HG02852 (cell line): ENCODE results near the gene SCARB1.

Experiments used
- ATAC-seq: cut with Tn5 transposase; IDR thresholded peaks from one replicate; pipeline ENCODE4 v1.9.1; 2021; ENCODE audit warnings: mild to moderate bottlenecking, moderate library complexity; ENCODE audit not compliant: unreplicated experiment

SCARB1 gene

DNA sequence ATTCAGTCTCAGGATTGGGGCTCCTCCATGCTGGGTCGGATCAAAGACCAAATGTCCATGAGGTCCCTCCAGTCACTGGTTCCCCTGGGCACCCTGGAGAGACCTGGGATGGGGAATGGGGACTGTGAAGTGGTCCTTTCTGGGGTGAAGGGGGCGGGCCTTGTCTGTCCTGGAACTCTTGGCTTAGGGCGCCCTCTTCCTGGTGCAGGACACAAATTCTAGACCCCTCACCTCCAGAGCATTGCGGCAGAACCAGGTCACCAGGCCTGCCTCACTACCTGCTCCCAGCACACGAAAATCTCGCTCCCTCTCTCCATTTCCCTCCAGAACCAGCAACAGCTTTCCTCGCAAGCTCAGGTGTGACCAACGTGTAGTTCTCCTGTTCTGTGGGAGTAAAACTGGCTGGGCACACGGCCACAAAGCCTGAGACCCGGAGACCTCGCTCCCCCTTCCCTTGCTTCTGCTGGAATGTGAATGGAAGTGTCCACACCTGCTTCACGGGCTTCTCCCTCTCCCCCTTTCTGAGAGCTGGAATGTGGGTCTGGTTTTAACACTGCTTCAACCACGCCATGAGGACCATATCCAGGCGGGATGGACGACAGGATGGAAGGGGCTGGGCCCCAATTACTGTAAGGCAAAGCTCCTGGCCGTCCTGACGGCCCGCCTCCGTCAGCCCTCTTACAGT lies 112.7 kb downstream of the SCARB1 start:
- no peak for ATAC-seq

DNA sequence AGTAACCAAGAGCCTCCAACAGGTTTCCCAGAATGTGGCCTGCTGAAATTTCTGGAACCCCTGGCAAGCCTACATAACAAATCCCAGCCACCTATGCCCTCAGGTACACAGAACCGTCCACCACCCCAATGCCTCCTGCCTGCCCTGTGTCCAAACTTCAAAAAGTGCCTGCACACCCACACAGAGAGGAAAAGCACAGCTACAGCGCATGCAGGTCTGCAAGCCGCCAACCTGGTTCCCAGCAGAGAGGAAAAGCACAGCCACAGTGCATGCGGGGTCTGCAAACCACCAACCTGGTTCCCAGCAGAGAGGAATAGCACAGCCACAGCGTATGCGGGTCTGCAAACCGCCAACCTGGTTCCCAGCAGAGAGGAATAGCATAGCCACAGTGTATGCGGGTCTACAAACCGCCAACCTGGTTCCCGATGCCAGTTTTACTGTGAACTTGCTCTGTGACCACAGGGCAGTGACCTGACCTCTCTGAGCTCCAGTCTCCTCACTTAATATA lies 113.5 kb downstream of the SCARB1 start:
- no peak for ATAC-seq

GRCh38 chr12:124749725-124750124 lies 113.9 kb downstream of the SCARB1 start:
- ATAC-seq, result no peak

- ATAC-seq, result no peak
Observed at GRCh38 chr12:124747426-124748161, 116.1 kb downstream of the SCARB1 start.

- no peak for ATAC-seq
Observed at GRCh38 chr12:124746649-124747425, 116.8 kb downstream of the SCARB1 start.

DNA sequence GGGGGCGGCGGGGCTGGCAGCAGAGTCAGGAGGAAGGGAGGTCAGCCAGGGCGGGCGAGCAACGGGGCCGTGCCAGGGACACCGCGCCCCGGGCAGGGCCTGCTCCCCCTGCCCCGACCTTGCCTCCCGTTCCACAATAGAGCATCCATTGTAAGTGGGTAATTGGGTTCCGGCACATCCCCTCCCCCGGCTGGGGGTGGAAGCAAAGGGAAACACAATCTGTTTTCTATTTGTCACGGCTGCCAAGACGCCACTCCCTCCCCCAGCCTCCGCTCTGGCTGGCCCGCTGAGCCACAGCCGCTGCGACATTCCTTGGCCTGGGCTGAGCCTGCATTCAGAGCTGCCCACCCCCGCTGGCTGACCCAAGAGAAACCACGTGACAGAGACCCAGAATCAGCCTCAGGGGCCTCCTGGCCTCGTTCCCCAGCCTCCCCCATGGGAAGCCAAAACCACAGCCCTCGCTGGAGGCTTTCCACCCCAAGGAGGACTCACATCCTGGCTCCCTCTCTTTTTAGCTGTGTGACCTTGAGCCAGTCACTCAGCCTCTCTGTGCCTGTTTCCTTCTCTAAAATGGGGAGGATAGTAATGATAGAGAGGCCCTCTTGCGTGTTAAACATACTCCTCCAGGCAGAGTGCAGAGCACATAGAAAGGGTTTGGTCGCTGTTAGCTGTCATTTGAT lies 117.6 kb downstream of the SCARB1 start:
- ATAC-seq, result no peak

DNA sequence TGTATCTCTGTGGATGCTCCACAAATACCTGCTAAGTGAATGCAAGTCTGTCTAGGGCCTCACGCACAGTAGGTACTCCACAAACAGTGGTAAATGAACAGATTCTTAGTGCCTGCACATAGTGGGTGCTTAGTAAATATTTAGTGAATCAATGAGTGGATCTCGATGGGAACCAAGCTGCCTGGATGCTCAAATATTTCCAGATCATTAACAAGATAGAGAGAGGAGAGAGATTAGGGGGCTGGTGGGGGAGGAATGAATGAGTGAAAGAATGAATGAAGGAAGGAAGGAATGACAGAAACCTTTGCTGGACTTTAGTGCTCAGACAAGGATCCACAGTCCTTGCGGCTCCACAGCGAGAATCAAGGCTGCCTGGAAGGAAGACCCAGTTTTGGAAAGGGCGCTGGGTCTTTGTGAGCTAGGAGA lies 118.2 kb downstream of the SCARB1 start:
- ATAC-seq, result no peak

GRCh38 chr12:124744659-124745464 lies 118.8 kb downstream of the SCARB1 start:
- no peak for ATAC-seq

DNA sequence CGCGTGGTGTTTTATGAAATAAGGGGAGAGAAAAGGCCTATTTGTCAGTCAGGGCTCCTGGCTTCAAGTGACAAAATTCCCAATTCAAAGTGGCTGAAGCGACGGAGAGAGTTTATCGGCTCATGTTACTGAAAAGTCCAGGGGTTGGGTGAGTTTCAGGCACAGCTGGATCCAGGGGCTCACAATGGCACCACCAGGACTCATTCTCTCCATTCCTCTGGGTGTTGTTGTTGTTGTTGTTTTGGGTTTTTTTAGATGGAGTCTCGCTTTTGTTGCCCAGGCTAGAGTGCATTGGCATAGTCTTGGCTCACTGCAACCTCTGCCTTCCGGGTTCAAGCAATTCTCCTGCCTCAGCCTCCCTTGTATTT lies 119.4 kb downstream of the SCARB1 start:
- ATAC-seq, result no peak

DNA sequence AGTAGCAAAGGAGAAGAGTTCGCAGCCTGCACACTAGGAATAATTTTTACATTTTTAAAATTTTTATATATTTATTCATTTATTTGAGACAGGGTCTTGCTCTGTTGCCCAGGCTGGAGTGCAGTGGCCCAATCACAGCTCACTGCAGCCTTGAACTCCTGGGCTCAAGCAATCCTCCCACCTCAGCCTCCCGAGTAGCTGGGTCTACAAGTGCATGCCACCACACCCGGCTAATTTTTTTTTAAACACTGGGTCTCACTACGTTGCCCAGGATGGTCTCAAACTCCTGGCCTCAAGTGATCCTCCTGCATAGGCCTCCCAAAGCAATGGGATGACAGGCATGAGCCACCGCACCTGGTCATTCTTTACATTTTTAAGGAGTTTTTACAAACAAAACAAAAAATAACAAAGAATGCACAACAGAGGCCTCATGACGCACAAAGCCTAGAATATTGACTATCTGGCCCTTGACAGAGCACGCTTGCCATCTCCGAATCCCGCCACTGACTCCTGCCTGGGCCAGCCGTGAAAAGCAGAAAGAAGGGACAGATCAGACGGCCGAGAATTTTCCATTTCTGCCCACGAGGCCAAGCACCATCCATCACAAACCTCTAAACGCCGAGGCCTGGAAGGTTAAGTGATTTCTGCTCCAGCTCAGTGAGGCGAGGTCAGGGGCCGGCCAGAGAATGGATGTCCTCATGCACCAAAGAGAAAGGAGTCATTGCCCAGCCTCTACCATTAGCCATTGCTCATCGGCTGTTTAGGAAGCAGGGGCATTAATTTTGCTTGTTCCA lies 120.0 kb downstream of the SCARB1 start:
- ATAC-seq, result no peak

- ATAC-seq, result no peak
Observed at GRCh38 chr12:124742678-124743077, 121.0 kb downstream of the SCARB1 start.

- ATAC-seq, result no peak
Observed at GRCh38 chr12:124742111-124742510, 121.6 kb downstream of the SCARB1 start.

- no peak for ATAC-seq
Observed at GRCh38 chr12:124741211-124741610, 122.5 kb downstream of the SCARB1 start.

DNA sequence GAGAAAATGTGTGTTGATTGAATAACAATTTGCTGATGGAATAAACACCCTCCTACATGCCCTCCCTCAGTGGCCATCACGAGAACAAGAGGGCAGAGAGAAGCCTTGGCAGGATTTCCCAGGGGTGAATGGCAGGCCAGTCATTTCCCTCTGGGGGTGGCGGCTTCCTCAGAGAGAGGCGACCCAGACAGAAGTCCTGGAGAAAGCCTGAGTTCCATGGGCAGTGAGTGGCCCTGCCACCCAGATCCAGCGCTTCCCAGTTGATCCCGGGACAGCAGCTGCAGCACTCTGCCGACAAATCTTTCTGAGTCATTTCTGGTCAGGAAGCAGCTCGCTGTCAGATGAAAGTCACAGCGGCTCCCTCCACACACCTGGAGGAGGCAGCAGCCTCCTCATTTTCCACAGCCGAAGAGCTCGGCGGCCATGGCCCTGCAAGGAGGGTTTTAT lies 123.0 kb downstream of the SCARB1 start:
- no peak for ATAC-seq

GRCh38 chr12:124739953-124740561 lies 123.6 kb downstream of the SCARB1 start:
- no peak for ATAC-seq

DNA sequence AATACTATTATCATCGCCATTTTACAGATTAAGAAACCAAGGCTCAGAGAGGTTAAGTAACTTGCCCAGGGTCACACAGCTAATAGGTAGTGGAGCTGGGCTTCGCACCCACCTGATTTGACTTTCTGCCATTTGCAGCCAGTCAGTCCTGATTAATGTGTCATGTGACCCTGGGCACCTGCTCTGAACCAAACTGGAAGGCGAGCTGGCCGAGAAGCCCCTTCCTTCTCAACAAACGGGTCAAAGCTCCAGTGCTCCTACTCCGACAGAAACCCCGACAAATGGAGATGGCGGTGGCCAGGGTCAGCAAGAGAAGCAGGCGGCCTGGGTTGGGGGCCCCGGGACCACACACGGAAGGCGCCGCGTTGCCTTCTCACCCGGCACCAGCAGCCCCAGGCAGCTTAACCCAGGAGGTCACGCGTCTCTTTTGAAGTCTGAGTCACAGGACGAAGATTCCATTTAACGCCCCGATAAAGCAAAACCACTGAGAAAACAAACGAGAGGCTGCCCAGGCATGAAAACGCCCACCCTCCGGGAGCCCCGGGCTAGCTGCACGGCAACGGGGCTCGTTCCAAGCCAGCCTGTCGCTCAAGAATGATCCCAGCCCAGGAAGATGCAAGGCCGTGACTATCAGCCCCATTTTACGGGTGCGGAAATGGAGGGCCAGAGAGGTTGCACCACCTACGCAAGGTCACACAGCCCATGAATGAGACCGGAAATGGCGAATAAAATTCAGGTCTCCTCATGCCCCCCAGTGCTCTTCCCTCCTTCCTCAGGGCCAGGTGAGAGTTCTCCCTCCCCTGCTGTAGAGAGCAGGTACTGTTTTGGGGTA lies 124.8 kb downstream of the SCARB1 start:
- ATAC-seq, result no peak

GRCh38 chr12:124737772-124738635 lies 125.7 kb downstream of the SCARB1 start:
- no peak for ATAC-seq
